K562 (cell line): Measurements from ENCODE around the gene MITF. TPM values are rescaled to one million over a fixed set of nuclear protein-coding genes. Genes with fewer than 3 reads are reported as not detected.

Experiments
- ARID1B ChIP-seq: fragments of 450-650 bp; IDR thresholded peaks from 2 replicates; pipeline ENCODE4 v1.6.1; 2016; ENCODE audit warnings: antibody characterized with exemption, mild to moderate bottlenecking, inconsistent platforms
- DMBX1 ChIP-seq: fragments of 250-450 bp; sonication (Bioruptor Pico); IDR thresholded peaks from 2 replicates; pipeline ENCODE4 v1.8.0; 2022; ENCODE audit warnings: inconsistent platforms, mild to moderate bottlenecking, moderate library complexity, borderline replicate concordance
- GTF2E2 ChIP-seq: fragments of 200-800 bp; sonication (Bioruptor generic); IDR thresholded peaks from 2 replicates; pipeline ENCODE4 v1.6.1; 2016; ENCODE audit warnings: missing genetic modification characterization, missing compliant biosample characterization
- HDAC6 ChIP-seq: IDR thresholded peaks from 2 replicates; pipeline ENCODE4 v1.6.1; 2012; ENCODE audit warnings: low read depth, mild to moderate bottlenecking, control low read depth, inconsistent platforms, low read length, moderate library complexity
- KAT2B ChIP-seq: IDR thresholded peaks from one replicate; pipeline ENCODE4 v1.6.1; 2012; ENCODE audit warnings: low read depth, mild to moderate bottlenecking, control low read depth, inconsistent platforms, low read length, moderate library complexity
- NCOA1 ChIP-seq: fragments of 450-650 bp; IDR thresholded peaks from 2 replicates; pipeline ENCODE4 v1.6.1; 2016; ENCODE audit warnings: low read depth
- NCOR1 ChIP-seq: fragments of 450-650 bp; IDR thresholded peaks from 2 replicates; pipeline ENCODE4 v1.6.1; 2016; ENCODE audit warnings: mild to moderate bottlenecking, moderate library complexity
- NFATC3 ChIP-seq: fragments of 450-650 bp; IDR thresholded peaks from 2 replicates; pipeline ENCODE4 v1.6.1; 2017; ENCODE audit warnings: mild to moderate bottlenecking
- SMAD2 ChIP-seq: fragments of 150-350 bp; IDR thresholded peaks from 2 replicates; pipeline ENCODE4 v1.6.1; 2014; ENCODE audit warnings: low read depth, mild to moderate bottlenecking, low read length
- SNRNP70 ChIP-seq: fragments of 200-400 bp; formaldehyde crosslinking; optimal IDR thresholded peaks from 2 replicates; pipeline ENCODE3; 2017; ENCODE audit warnings: low read depth, low read length
- SREBF1 ChIP-seq: fragments of 150-350 bp; IDR thresholded peaks from 2 replicates; pipeline ENCODE4 v1.6.1; 2014; ENCODE audit warnings: antibody characterized with exemption, low read depth, low read length, borderline replicate concordance
- STAG1 ChIP-seq: sonication (generic); formaldehyde crosslinking; IDR thresholded peaks from 2 replicates; pipeline ENCODE4 v1.5.0; 2020; ENCODE audit warnings: missing genetic modification reagents, borderline replicate concordance
- TGIF2 ChIP-seq: sonication (generic); formaldehyde crosslinking; IDR thresholded peaks from 2 replicates; pipeline ENCODE4 v1.8.1; 2022; ENCODE audit warnings: mild to moderate bottlenecking, missing genetic modification reagents, moderate library complexity
- ZFP30 ChIP-seq: fragments of 250-450 bp; sonication (Bioruptor Pico); IDR thresholded peaks from 2 replicates; pipeline ENCODE4 v1.8.0; 2022; ENCODE audit warnings: moderate library complexity, mild to moderate bottlenecking, inconsistent platforms, borderline replicate concordance
- ZNF23 ChIP-seq: fragments of 250-450 bp; sonication (Bioruptor Pico); IDR thresholded peaks from 2 replicates; pipeline ENCODE4 v1.4.0; 2020; ENCODE audit warnings: mild to moderate bottlenecking
- ZNF316 ChIP-seq: fragments of 450-650 bp; IDR thresholded peaks from 2 replicates; pipeline ENCODE4 v1.6.1; 2016
- ZNF436 ChIP-seq: fragments of 250-450, 450-650 bp; sonication (Bioruptor Pico); formaldehyde crosslinking; IDR thresholded peaks from 2 replicates; pipeline ENCODE4 v1.7.0; 2020; ENCODE audit warnings: mild to moderate bottlenecking
- ZNF586 ChIP-seq: fragments of 450-650 bp; formaldehyde crosslinking; conservative IDR thresholded peaks from 2 replicates; pipeline ENCODE4 v1.4.0; 2020; ENCODE audit warnings: mild to moderate bottlenecking, moderate library complexity
- ZNF717 ChIP-seq: fragments of 250-450 bp; sonication (Bioruptor Pico); IDR thresholded peaks from 2 replicates; pipeline ENCODE4 v1.5.0; 2021
- polyA plus RNA-seq, 8 experiments: library from polyadenylated mRNA; depleted of rRNA in 4 of 8; stranded (reverse) in 5 of 8; unstranded in 3 of 8; fragments of >200 nt; fragmentation: Nextera tagmentation in 2 of 8; fragmentation: Illumina TruSeq in 1 of 8; extraction: Ambion mirVana in 2 of 8; extraction: Trizol in 1 of 8; gene quantifications; 2 replicates each; pipeline versions ENCODE4 v1.2.1 to v1.2.3, GENCODE V29; 2011 to 2014; ENCODE audit warnings: inconsistent platforms in 1 of 8, missing spikeins in 1 of 8
- total RNA-seq, 7 experiments: library from RNA; depleted of rRNA in 6 of 7; stranded (reverse); fragments of >200 nt in 6 of 7; fragmentation: Illumina TruSeq in 2 of 7; extraction: Trizol in 2 of 7; gene quantifications; 2 replicates each; pipeline versions ENCODE4 v1.2.1 to v1.2.3, GENCODE V29; 2011 to 2021; ENCODE audit warnings: low replicate concordance in 1 of 7
- TF ChIP-seq, protein P1 (sequence below): fragments of 250-450 bp; sonication (Bioruptor Pico); IDR thresholded peaks from 2 replicates; pipeline ENCODE4 v1.4.0; 2020
- TF ChIP-seq, protein P2 (sequence below): sonication (generic); formaldehyde crosslinking; IDR thresholded peaks from 2 replicates; pipeline ENCODE4 v1.8.1; 2023; ENCODE audit warnings: missing genetic modification reagents, mild to moderate bottlenecking, borderline replicate concordance
- TF ChIP-seq, protein P3 (sequence below): fragments of 250-450 bp; sonication (Bioruptor Pico); IDR thresholded peaks from 2 replicates; pipeline ENCODE4 v1.5.0; 2020; ENCODE audit warnings: mild to moderate bottlenecking, borderline replicate concordance

Gene MITF
- total and polyA plus RNA-seq, 9 of the 15 experiments (the other 6 are each of a cell fraction or from before 2014, with no cell fraction given): 5.6 to 14.9 (median 11.1) TPM

DNA sequence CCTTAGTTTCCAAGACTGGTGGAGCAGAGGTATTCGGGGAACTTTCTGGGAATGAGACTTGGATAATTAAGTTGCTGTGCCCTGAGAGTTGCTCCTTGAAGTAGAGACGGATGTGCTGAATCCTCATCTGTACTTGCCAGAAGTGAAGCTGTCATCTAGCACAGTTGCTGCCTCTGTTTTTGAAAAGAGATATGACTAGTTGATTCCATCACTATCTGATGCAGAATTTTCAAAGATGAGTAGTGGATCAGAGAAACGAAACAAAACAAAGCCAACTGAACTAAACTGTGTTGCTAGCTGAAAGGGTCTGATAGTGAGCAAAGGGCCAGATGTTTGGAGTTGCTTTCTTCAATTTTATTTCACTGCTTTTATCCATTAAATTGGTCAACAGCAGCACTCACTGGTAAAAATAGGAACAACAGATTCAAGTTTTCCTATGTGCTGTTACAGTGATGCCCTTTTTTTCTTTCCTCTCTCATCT is 52.7 kb downstream of the MITF start (continued):
- TF ChIP-seq, protein P1, sequence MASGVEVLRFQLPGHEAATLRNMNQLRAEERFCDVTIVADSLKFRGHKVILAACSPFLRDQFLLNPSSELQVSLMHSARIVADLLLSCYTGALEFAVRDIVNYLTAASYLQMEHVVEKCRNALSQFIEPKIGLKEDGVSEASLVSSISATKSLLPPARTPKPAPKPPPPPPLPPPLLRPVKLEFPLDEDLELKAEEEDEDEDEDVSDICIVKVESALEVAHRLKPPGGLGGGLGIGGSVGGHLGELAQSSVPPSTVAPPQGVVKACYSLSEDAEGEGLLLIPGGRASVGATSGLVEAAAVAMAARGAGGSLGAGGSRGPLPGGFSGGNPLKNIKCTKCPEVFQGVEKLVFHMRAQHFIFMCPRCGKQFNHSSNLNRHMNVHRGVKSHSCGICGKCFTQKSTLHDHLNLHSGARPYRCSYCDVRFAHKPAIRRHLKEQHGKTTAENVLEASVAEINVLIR: no peak
- TF ChIP-seq ZNF717 (no peak), NFATC3 (peak; percentile 77; the same call in 1 of the 2 replicates), SMAD2 (no peak), SREBF1 (no peak), NCOR1 (peak; percentile 95), ZNF586 (CRISPR knock-in tag) (no peak), ZNF316 (no peak), NCOA1 (peak; percentile 88), TGIF2 (CRISPR knock-in tag) (no peak), GTF2E2 (tag) (no peak), DMBX1 (CRISPR knock-in tag) (no peak), KAT2B (no peak), ARID1B (peak; percentile 99), HDAC6 (no peak), ZNF436 (no peak), ZNF23 (CRISPR knock-in tag) (no peak), STAG1 (CRISPR knock-in tag) (no peak), SNRNP70 (no peak), ZFP30 (no peak)
- TF ChIP-seq, protein P2, sequence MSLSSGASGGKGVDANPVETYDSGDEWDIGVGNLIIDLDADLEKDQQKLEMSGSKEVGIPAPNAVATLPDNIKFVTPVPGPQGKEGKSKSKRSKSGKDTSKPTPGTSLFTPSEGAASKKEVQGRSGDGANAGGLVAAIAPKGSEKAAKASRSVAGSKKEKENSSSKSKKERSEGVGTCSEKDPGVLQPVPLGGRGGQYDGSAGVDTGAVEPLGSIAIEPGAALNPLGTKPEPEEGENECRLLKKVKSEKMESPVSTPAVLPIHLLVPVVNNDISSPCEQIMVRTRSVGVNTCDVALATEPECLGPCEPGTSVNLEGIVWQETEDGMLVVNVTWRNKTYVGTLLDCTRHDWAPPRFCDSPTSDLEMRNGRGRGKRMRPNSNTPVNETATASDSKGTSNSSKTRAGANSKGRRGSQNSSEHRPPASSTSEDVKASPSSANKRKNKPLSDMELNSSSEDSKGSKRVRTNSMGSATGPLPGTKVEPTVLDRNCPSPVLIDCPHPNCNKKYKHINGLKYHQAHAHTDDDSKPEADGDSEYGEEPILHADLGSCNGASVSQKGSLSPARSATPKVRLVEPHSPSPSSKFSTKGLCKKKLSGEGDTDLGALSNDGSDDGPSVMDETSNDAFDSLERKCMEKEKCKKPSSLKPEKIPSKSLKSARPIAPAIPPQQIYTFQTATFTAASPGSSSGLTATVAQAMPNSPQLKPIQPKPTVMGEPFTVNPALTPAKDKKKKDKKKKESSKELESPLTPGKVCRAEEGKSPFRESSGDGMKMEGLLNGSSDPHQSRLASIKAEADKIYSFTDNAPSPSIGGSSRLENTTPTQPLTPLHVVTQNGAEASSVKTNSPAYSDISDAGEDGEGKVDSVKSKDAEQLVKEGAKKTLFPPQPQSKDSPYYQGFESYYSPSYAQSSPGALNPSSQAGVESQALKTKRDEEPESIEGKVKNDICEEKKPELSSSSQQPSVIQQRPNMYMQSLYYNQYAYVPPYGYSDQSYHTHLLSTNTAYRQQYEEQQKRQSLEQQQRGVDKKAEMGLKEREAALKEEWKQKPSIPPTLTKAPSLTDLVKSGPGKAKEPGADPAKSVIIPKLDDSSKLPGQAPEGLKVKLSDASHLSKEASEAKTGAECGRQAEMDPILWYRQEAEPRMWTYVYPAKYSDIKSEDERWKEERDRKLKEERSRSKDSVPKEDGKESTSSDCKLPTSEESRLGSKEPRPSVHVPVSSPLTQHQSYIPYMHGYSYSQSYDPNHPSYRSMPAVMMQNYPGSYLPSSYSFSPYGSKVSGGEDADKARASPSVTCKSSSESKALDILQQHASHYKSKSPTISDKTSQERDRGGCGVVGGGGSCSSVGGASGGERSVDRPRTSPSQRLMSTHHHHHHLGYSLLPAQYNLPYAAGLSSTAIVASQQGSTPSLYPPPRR (CRISPR knock-in tag): no peak
- TF ChIP-seq, protein P3, sequence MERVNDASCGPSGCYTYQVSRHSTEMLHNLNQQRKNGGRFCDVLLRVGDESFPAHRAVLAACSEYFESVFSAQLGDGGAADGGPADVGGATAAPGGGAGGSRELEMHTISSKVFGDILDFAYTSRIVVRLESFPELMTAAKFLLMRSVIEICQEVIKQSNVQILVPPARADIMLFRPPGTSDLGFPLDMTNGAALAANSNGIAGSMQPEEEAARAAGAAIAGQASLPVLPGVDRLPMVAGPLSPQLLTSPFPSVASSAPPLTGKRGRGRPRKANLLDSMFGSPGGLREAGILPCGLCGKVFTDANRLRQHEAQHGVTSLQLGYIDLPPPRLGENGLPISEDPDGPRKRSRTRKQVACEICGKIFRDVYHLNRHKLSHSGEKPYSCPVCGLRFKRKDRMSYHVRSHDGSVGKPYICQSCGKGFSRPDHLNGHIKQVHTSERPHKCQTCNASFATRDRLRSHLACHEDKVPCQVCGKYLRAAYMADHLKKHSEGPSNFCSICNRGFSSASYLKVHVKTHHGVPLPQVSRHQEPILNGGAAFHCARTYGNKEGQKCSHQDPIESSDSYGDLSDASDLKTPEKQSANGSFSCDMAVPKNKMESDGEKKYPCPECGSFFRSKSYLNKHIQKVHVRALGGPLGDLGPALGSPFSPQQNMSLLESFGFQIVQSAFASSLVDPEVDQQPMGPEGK (CRISPR knock-in tag): no peak
